ENCODE results near the gene JAZF1. TPM values are rescaled to one million over a fixed set of nuclear protein-coding genes. Genes with fewer than 3 reads are reported as not detected.

Gene JAZF1
- total and polyA plus RNA-seq, 12 donors, result 6.9 to 42.3 (median 30.0) TPM

- Histone ChIP-seq H3K27ac (no peak overlapping the region), H3K9me3 (peaks cover 0 to 4% (median 0%) of the 10 kb centered on the region in 11 donors), H3K4me1 (peaks cover 0 to 24% (median 3%) of the 10 kb centered on the region in 9 donors), H3K4me3 (no peak overlapping the region), H3K27me3 (no peaks in the 10 kb centered on the region), H3K36me3 (no peaks in the 10 kb centered on the region)
- DNase-seq, result no peak
- intact Hi-C loops (cut with DNase I), result no loop called here
- no peak for TF ChIP-seq CTCF (IDR thresholded peaks at IDR 0.05)
- no peak for ATAC-seq
These were observed 243.9 kb downstream of the JAZF1 start for GRCh38 chr7:27936768-27937102.

GRCh38 chr7:27936047-27936767 is 244.4 kb downstream of the JAZF1 start:
- ATAC-seq (peak in 1 of 8 donors; percentile 27), DNase-seq (no peak)
- intact Hi-C loops (cut with DNase I), result no loop called here
- H3K9me3 ChIP-seq, result peaks cover 0 to 4% (median 0%) of the 10 kb centered on the region in 11 donors
- H3K27ac ChIP-seq, result no peak overlapping the region
- H3K4me3 ChIP-seq, result no peak overlapping the region
- no peaks in the 10 kb centered on the region for H3K27me3 ChIP-seq
- TF ChIP-seq CTCF (IDR thresholded peaks at IDR 0.05), result no peak
- 85 to 87% methylated on average over 6 of the region's 6 CpGs for WGBS, 2 donors
- H3K36me3 ChIP-seq, result no peaks in the 10 kb centered on the region
- H3K4me1 ChIP-seq, result peaks cover 0 to 24% (median 3%) of the 10 kb centered on the region in 9 donors

- TF ChIP-seq CTCF (IDR thresholded peaks at IDR 0.05), result peak in 5 of 9 donors; percentile 15 to 37 (median 24)
- intact Hi-C loops (cut with DNase I), result no loop called here
- WGBS, 2 donors, result 88 to 89% methylated on average over 3 of the region's 3 CpGs
- ATAC-seq, result no peak
- Histone ChIP-seq H3K4me3 (no peak overlapping the region), H3K4me1 (peaks cover 0 to 13% (median 0%) of the 10 kb centered on the region in 9 donors), H3K27ac (no peak overlapping the region), H3K9me3 (no peaks in the 10 kb centered on the region), H3K36me3 (no peaks in the 10 kb centered on the region), H3K27me3 (no peaks in the 10 kb centered on the region)
- no peak for DNase-seq
These were observed 246.7 kb downstream of the JAZF1 start for GRCh38 chr7:27933671-27934565.

GRCh38 chr7:27930910-27931476 is 249.6 kb downstream of the JAZF1 start:
- H3K4me3 ChIP-seq, result no peak overlapping the region
- H3K27ac ChIP-seq, result no peak overlapping the region
- H3K9me3 ChIP-seq, result no peaks in the 10 kb centered on the region
- H3K27me3 ChIP-seq, result no peaks in the 10 kb centered on the region
- no peak for DNase-seq
- intact Hi-C loops (cut with DNase I), result no loop called here
- H3K4me1 ChIP-seq, result peaks cover 0 to 6% (median 0%) of the 10 kb centered on the region in 9 donors
- no peak for TF ChIP-seq CTCF (IDR thresholded peaks at IDR 0.05)
- H3K36me3 ChIP-seq, result no peaks in the 10 kb centered on the region
- ATAC-seq, result no peak
